Measurements from ENCODE around the gene RAPGEF3. TPM values are rescaled to one million over a fixed set of nuclear protein-coding genes. Genes with fewer than 3 reads are reported as not detected.

RAPGEF3 gene
- total and polyA plus RNA-seq, 2 of the 13 experiments (the other 11 are each of a cell fraction or from before 2014, with no cell fraction given) = 0.07 TPM

DNA sequence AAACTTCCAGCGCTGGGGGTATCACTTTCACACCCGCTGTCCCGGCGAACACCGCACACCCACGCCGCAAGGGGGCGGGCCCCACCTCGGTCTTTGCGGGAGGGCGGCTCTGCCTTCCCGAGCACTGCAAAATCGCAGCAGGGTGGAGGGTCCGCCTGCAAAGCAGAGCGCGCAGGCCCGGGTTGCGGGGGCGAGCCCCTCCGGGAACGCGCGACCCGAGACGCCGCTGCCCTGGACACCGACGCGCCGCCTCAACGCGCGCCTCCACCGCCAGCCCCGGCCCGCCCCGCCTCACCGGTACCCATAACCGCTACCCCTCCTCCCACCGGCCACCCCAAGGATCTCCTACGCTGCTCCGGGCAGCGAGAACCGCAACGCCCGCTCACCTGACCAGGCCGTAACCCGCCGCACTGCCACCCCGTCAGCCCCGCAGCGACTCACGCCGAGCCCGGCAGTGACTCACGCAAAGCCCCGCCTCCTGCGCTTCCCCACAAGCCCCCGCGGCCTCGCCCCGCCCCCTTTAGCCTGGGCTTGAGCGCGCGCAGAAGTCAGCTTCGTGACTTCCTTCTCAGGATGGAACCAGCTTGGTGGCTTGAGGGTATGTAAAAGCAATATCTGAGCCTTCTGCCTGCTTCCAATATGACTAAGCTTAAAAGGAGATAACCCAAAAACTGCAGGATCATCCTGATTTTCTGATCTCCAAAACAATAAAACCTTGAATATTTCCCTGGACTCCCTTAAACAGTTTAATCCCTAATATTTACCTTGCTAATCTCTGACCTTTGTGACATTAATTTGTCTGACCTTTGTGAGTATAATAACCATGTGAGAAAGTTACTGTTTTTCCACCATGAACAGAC, 52.9 kb downstream of the RAPGEF3 start, which contains the start of gene RPAP3 (continued):
- TF ChIP-seq, protein P1, sequence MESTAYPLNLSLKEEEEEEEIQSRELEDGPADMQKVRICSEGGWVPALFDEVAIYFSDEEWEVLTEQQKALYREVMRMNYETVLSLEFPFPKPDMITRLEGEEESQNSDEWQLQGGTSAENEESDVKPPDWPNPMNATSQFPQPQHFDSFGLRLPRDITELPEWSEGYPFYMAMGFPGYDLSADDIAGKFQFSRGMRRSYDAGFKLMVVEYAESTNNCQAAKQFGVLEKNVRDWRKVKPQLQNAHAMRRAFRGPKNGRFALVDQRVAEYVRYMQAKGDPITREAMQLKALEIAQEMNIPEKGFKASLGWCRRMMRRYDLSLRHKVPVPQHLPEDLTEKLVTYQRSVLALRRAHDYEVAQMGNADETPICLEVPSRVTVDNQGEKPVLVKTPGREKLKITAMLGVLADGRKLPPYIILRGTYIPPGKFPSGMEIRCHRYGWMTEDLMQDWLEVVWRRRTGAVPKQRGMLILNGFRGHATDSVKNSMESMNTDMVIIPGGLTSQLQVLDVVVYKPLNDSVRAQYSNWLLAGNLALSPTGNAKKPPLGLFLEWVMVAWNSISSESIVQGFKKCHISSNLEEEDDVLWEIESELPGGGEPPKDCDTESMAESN (CRISPR knock-in tag; conservative IDR thresholded peaks at IDR 0.05) = peak; percentile 80; the same call in 1 of the 2 replicates
- no peak for TF ChIP-seq ZBTB42 (CRISPR knock-in tag; IDR thresholded peaks at IDR 0.05)
- peak; percentile 94 for TF ChIP-seq FOSL2 (CRISPR knock-in tag; IDR thresholded peaks at IDR 0.05)
- TF ChIP-seq, protein P2, sequence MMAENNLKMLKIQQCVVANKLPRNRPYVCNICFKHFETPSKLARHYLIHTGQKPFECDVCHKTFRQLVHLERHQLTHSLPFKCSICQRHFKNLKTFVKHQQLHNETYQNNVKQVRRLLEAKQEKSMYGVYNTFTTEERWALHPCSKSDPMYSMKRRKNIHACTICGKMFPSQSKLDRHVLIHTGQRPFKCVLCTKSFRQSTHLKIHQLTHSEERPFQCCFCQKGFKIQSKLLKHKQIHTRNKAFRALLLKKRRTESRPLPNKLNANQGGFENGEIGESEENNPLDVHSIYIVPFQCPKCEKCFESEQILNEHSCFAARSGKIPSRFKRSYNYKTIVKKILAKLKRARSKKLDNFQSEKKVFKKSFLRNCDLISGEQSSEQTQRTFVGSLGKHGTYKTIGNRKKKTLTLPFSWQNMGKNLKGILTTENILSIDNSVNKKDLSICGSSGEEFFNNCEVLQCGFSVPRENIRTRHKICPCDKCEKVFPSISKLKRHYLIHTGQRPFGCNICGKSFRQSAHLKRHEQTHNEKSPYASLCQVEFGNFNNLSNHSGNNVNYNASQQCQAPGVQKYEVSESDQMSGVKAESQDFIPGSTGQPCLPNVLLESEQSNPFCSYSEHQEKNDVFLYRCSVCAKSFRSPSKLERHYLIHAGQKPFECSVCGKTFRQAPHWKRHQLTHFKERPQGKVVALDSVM (CRISPR knock-in tag; IDR thresholded peaks at IDR 0.05) = peak; percentile 40; the same call in 1 of the 2 replicates
- no peak for TF ChIP-seq KDM1A (CRISPR knock-in tag; IDR thresholded peaks at IDR 0.05)
- TF ChIP-seq TEAD3 (CRISPR knock-in tag; optimal IDR thresholded peaks at IDR 0.05; ENCODE audit: borderline replicate concordance) = peak; percentile 40
- 0 out of 2 replicates have a peak, but pooled peaks have one; percentile 55 for TF ChIP-seq ATF6 (CRISPR knock-in tag; conservative IDR thresholded peaks at IDR 0.05)
- TF ChIP-seq ZNF3 (CRISPR knock-in tag; IDR thresholded peaks at IDR 0.05) = no peak
- TF ChIP-seq ZNF44 (CRISPR knock-in tag; IDR thresholded peaks at IDR 0.05) = no peak
- no peak; the same call in 1 of the 2 replicates for TF ChIP-seq RNF219 (CRISPR knock-in tag; IDR thresholded peaks at IDR 0.05)
- peak; percentile 22; the same call in 1 of the 2 replicates for TF ChIP-seq GFI1 (CRISPR knock-in tag; IDR thresholded peaks at IDR 0.05; ENCODE audit: borderline replicate concordance)
- TF ChIP-seq HNRNPLL (IDR thresholded peaks at IDR 0.05; ENCODE audit: low read depth, low read length, poor library complexity, severe bottlenecking) = peak; percentile 80
- peak; percentile 63; the same call in 1 of the 2 replicates for TF ChIP-seq TGIF2 (CRISPR knock-in tag; IDR thresholded peaks at IDR 0.05)
- TF ChIP-seq MIXL1 (CRISPR knock-in tag; IDR thresholded peaks at IDR 0.05) = 0 out of 2 replicates have a peak, but pooled peaks have one; percentile 24
- 0 out of 2 replicates have a peak, but pooled peaks have one; percentile 51 for TF ChIP-seq ZNF274 (CRISPR knock-in tag; IDR thresholded peaks at IDR 0.05)
- peak; percentile 43; the same call in 1 of the 2 replicates for TF ChIP-seq HCFC1 (IDR thresholded peaks at IDR 0.05; ENCODE audit: low read depth, low read length)
- TF ChIP-seq ZBTB38 (CRISPR knock-in tag; IDR thresholded peaks at IDR 0.05) = peak; percentile 59
- TF ChIP-seq SRY (CRISPR knock-in tag; IDR thresholded peaks at IDR 0.05) = no peak
- TF ChIP-seq, protein P3, sequence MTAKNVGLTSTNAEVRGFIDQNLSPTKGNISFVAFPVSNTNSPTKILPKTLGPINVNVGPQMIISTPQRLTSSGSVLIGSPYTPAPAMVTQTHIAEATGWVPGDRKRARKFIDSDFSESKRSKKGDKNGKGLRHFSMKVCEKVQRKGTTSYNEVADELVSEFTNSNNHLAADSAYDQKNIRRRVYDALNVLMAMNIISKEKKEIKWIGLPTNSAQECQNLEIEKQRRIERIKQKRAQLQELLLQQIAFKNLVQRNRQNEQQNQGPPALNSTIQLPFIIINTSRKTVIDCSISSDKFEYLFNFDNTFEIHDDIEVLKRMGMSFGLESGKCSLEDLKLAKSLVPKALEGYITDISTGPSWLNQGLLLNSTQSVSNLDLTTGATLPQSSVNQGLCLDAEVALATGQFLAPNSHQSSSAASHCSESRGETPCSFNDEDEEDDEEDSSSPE (CRISPR knock-in tag; IDR thresholded peaks at IDR 0.05) = peak; percentile 80; the same call in 1 of the 2 replicates
- TF ChIP-seq PRPF4 (IDR thresholded peaks at IDR 0.05; ENCODE audit: low read depth, low read length, poor library complexity, severe bottlenecking) = no peak
